IPS-NIHi7 (cell line): ENCODE data around the gene FLNA.
A peak's percentile ranks its signal among the peaks of the same experiment; 100 is the strongest.
"Not testable (repeated sequence)": the region's sequence is repeated elsewhere in the genome, so short reads cannot be mapped to it uniquely, and the experiment has no call there.

Source experiments
- DNase-seq: peaks from one replicate; pipeline ENCODE4 v3.0.0; 2012; ENCODE audit warnings: mixed read lengths; ENCODE audit errors: extremely low spot score

Gene FLNA

GRCh38 chrX:154374313-154375155 lies at the start of gene FLNA:
Gene FLNA, minus strand, starts transcription at chrX:154374634. Its CDS starts 3,389 bp downstream, at chrX:154371245.
- DNase-seq: no peak

- DNase-seq: no peak
These were observed 45.9 kb upstream of the FLNA start for GRCh38 chrX:154420402-154420756.

- DNase-seq: no peak
These were observed 45.4 kb upstream of the FLNA start for GRCh38 chrX:154419688-154420401.

GRCh38 chrX:154419189-154419588 lies 44.8 kb upstream of the FLNA start:
- no peak for DNase-seq

GRCh38 chrX:154417157-154417556 lies 42.7 kb upstream of the FLNA start:
- DNase-seq: no peak

- no peak for DNase-seq
These were observed 38.7 kb upstream of the FLNA start for GRCh38 chrX:154413142-154413541.

- no peak for DNase-seq
These were observed 38.0 kb upstream of the FLNA start for GRCh38 chrX:154412468-154412867.

- peak; percentile 59 for DNase-seq
These were observed 37.5 kb upstream of the FLNA start for GRCh38 chrX:154411981-154412340.

- DNase-seq: peak; percentile 77
These were observed 34.9 kb upstream of the FLNA start, which contains the start of gene DNASE1L1 for GRCh38 chrX:154409222-154409871. Gene DNASE1L1, minus strand, starts transcription at chrX:154409254. Its CDS starts 3,686 bp downstream, at chrX:154405568.

- DNase-seq: no peak
These were observed 34.3 kb upstream of the FLNA start for GRCh38 chrX:154408659-154409221.

GRCh38 chrX:154404625-154405192 lies 30.3 kb upstream of the FLNA start:
- no peak for DNase-seq

GRCh38 chrX:154403858-154404257 lies 29.4 kb upstream of the FLNA start:
- no peak for DNase-seq

- DNase-seq: no peak
These were observed 28.8 kb upstream of the FLNA start for GRCh38 chrX:154403192-154403591.

- no peak for DNase-seq
These were observed 28.2 kb upstream of the FLNA start for GRCh38 chrX:154402622-154403127.

- DNase-seq: no peak
These were observed 27.6 kb upstream of the FLNA start for GRCh38 chrX:154401918-154402621.

GRCh38 chrX:154401045-154401799 lies 26.8 kb upstream of the FLNA start:
- DNase-seq: peak; percentile 12

GRCh38 chrX:154400369-154400817 lies 26.0 kb upstream of the FLNA start:
- DNase-seq: not testable (repeated sequence)

GRCh38 chrX:154399527-154400368 lies 25.3 kb upstream of the FLNA start:
- DNase-seq: no peak
